Esophagus muscularis mucosa (tissue), 3 donors: ENCODE data around the gene TMEM40.

ENCODE experiments used
- CTCF ChIP-seq, 3 experiments: fragments of 200-600 bp in 2 of 3; fragments of 450-650 bp in 1 of 3; sonication (generic) in 2 of 3; IDR thresholded peaks; one replicate each; pipeline ENCODE4 v1.5.1; 2017 to 2019; ENCODE audit warnings: antibody characterized with exemption in 3 of 3, mild to moderate bottlenecking in 2 of 3, moderate library complexity in 1 of 3
- EP300 ChIP-seq: sonication (generic); formaldehyde crosslinking; IDR thresholded peaks from one replicate; pipeline ENCODE4 v1.6.1; 2017; ENCODE audit warnings: antibody characterized with exemption

GRCh38 chr3:12734960-12735359, 24.1 kb downstream of the TMEM40 start:
- no peak for TF ChIP-seq CTCF (IDR thresholded peaks at IDR 0.05)
- no peak for TF ChIP-seq EP300
